HG03135 (cell line): ENCODE measurements around the gene SLC38A5.
"Not testable (repeated sequence)": the region's sequence is repeated elsewhere in the genome, so short reads cannot be mapped to it uniquely, and the experiment has no call there.

Source experiments
- ATAC-seq: cut with Tn5 transposase; IDR thresholded peaks from one replicate; pipeline ENCODE4 v1.9.1; 2021; ENCODE audit warnings: mild to moderate bottlenecking, moderate library complexity; ENCODE audit not compliant: unreplicated experiment

The SLC38A5 gene

GRCh38 chrX:48470833-48471118 is 716 bp upstream of the SLC38A5 start:
- ATAC-seq, result no peak

GRCh38 chrX:48468693-48469691 is 1.1 kb downstream of the SLC38A5 start:
- ATAC-seq, result no peak

DNA sequence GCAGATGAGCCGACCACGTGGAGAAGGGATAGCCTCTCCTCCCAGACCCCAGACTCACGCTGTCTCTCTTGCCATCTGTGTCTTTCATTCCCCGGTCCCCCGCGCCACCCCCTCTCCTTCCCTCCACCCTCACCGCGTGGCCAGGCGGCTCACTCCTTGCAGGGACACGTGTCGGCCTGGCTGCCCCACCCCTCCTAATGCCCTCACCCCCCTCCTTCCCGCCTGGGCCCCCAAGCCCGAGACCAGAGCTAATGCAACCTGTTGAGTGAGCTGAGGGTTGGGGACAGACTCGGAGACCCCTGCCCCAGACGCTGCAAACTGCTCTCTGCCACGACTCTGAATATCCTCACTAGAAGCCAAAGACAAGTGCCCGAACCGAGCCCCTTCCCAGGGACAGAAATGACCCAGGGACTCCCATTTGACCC is 1.8 kb downstream of the SLC38A5 start:
- ATAC-seq, result no peak

- no peak for ATAC-seq
These were observed 2.7 kb downstream of the SLC38A5 start for GRCh38 chrX:48467281-48467761.

DNA sequence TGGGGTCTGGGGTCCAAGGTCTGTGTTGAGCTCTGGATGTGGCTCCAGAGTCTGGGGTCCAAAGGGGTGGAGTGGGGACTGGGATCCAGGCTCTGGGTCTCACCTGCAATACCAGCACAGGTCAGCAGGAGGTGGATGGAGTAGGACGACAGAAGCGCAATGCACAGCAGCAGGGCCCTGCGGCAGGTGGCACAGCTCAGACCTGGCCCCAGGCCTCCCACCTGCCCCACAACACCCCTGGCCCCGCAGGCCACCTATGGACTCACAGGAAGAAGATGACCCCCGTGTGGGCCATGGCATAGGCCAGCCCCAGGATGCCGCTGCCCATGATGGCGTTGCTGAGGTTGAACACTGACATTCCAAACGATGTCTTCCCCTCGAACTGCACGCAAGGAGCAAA is 3.4 kb downstream of the SLC38A5 start:
- no peak for ATAC-seq

DNA sequence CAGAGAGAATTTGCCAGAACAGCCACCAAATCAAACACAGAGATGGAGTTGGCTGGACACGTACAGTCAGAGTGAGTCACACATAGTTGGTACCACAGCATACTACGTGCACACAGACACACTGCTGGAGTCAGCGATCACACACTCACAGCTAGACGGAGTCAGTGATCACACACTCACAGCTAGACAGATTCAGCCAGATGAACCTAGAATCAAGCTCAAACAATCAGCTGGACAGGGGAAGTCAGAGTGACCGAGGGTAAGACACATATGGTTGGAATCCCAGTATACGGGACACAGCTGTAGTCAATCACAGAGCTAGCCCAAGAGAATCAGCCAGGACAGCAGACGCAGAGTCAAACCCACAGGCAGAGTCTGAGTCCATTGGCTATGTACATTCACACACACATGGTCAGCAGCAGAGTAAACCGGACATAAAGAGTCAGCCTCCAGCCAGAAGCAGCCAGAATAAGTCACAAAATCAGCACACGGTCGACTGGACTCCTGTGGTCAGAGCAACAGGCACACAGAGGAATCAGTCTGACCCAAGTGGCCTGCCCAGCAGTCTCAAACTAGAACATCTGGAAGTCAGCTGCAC is 4.6 kb downstream of the SLC38A5 start:
- ATAC-seq, result no peak

DNA sequence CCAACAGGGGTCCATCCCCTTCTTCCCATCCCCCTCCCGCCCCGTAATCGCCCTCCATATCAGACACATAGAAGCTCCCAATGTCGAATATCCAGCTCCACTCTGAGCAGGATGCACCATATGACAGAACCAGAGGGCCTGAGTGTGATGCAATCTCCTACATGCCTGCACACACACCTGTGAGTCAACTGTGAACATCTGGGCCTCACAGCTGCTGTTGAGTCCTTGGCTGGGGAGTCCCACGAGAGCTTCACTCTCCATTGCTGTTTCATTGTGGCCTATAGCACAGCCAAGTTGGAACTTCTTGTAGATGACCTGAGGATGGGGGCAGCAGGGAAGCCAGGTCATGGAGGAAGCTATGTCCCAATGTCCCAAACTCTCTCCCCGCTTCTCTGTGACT is 8.2 kb downstream of the SLC38A5 start:
- ATAC-seq, result no peak

DNA sequence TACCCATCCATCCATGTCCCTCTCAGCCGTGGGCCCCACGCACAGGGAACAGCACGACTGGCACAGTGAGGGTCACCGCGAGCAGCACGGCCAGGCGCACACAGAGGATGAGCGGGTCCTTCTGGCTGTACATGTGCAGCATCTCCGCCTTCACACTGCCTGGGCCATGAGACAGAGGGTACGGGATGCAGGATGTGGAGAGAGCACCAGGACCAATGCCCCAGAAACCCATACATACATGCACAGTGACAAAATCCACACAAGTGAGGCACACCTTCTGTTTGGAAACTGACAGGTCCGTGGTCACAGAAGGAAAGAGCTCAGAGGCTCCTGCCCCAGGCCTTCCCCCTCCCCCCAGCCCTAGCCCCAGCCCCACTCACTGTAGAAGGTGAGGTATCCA is 9.5 kb downstream of the SLC38A5 start:
- ATAC-seq, result no peak

GRCh38 chrX:48460031-48460430 is 10.0 kb downstream of the SLC38A5 start:
- ATAC-seq, result no peak

- ATAC-seq, result no peak
These were observed 10.6 kb downstream of the SLC38A5 start for GRCh38 chrX:48459483-48459882.

- no peak for ATAC-seq
These were observed 11.3 kb downstream of the SLC38A5 start for GRCh38 chrX:48458711-48459110.

DNA sequence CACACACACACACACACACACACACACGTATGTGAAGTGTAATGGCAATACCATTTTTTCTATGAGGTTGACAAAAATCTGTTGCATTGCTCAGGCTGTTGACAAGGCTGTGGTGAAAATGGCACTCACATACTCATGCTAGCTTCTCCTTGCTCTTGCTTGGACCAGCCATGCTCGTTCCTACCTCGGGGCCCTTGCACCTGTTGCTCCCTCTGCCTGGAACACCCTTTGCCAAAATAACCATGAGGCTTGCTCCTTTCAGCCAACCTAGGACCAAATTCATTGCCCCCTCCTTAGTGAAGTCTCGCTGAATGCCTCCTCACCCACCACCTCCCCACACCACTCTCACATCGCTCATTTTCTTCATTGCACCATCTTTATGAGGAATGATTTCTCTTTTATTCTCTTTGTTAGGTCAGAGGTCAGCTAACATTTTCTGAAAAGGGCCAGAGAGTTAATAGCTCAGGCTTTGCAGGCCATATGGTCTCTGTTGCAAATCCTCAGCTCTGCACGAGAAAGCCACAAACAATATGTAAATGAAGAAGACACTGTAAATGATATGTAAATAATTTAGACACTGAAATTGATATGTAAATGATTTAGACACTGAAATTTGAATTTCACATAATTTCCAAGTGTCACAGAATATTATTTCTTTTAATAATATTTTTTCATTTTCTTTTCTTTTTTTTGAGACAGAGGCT is 13.3 kb downstream of the SLC38A5 start:
- ATAC-seq, result no peak

GRCh38 chrX:48451708-48452107 is 18.4 kb downstream of the SLC38A5 start:
- ATAC-seq, result no peak

DNA sequence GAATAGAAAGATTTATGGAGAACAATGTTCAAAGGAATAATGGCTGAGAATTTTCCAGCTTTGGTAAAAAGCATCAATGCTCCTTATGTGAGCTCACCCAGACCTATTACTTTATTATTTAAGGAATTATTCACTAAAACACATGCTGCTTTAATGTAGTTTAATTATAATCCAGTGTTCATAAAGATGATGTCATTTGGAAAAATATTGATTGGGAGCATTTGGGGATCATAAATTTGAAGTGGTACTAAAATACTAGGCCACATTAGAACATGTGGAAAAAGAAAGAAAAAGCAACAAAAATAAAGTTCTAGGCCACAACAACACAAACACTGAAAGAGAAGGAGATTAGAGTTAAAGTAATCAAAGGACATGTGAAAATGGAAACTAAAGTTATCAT is 20.0 kb downstream of the SLC38A5 start:
- ATAC-seq, result no peak

GRCh38 chrX:48447201-48447600 is 22.9 kb downstream of the SLC38A5 start:
- ATAC-seq, result not testable (repeated sequence)

- not testable (repeated sequence) for ATAC-seq
These were observed 36.3 kb downstream of the SLC38A5 start for GRCh38 chrX:48433713-48434112.

GRCh38 chrX:48430166-48430565 is 39.9 kb downstream of the SLC38A5 start:
- ATAC-seq, result not testable (repeated sequence)

DNA sequence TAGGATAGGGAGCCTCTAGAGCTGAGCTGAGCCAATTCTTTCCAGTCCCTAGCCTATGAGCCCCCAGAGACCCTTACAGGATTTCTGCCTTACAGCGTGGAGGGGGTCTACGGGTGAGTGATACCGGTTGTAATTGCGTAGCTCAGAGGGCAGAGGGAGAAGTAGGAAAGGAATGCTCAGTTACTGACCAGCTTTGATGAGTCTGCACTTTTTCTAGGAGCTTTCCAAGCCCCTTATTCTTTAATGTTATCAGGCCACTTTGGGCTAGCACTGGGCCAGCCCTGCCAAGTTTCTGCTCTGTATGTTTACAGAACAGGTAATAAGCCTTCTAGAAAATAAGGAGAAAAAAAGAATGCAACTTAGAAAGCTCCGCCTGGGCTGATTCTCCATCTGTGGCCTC is 40.5 kb downstream of the SLC38A5 start:
- ATAC-seq, result not testable (repeated sequence)

DNA sequence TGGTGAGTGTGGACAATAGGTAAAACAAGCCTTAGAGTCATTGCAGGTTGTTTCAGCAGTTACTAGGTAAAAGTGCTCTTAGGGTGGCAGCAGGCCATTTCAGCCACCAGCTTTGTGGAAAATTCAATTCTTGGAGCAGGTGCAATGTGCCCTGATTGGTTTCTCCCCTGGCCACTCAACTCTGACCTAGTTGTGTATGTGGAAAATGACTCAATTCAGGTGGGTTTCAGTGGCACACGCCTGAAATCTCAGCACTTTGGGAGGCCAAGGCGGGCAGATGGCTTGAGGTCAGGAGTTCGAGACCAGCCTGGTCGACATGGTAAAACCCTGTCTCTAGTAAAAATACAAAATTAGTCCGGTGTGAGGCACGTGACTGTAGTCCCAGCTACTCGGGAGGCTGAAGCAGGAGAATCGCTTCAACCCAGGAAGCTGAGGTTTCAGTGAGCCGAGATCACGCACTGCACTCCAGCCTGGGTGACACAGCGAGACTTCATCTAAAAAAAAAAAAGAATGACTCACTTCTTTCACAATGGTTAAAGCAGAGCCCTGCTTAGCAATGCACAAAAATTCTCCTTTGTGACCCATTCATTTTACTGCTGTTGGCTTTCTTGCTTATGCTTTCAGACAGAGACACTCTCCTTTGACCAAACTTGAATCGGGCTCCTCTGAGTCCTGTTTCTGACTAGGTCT is 42.9 kb downstream of the SLC38A5 start:
- not testable (repeated sequence) for ATAC-seq

- ATAC-seq, result not testable (repeated sequence)
These were observed 58.2 kb downstream of the SLC38A5 start, which contains the start of gene SSX4B for GRCh38 chrX:48411860-48412259. TSS of gene SSX4B (minus strand) at chrX:48411960. CDS start at chrX:48411372, 588 bp downstream.
